Omental fat pad (tissue), 4 donors: ENCODE results near the gene BCLAF3. TPM values are rescaled to one million over a fixed set of nuclear protein-coding genes. Genes with fewer than 3 reads are reported as not detected.

Source experiments
- ATAC-seq: fragments of 150-250 bp; one replicate; pipeline ENCODE4 v1.9.1; 2016; ENCODE audit warnings: mild to moderate bottlenecking, moderate library complexity; ENCODE audit not compliant: low FRiP score
- DNase-seq: peaks from one replicate; pipeline ENCODE4 v3.0.0-alpha.2; 2019; ENCODE audit warnings: low spot score
- total RNA-seq, 4 donors: library from RNA; depleted of rRNA; stranded (reverse); fragments of >200 nt; gene quantifications; one replicate each; pipeline ENCODE4 v1.1.0, GENCODE V29; 2016
- TF ChIP-seq, protein P1 (sequence below), 3 donors: fragments of 450-650 bp; IDR thresholded peaks; one replicate each; pipeline ENCODE4 v1.5.1; 2016 to 2017; ENCODE audit warnings: antibody characterized with exemption in 3 of 3, mild to moderate bottlenecking in 3 of 3, moderate library complexity in 2 of 3

The BCLAF3 gene
- total RNA-seq, 4 donors from 2014 or later, result 5.4 to 19.5 (median 6.0) TPM

DNA sequence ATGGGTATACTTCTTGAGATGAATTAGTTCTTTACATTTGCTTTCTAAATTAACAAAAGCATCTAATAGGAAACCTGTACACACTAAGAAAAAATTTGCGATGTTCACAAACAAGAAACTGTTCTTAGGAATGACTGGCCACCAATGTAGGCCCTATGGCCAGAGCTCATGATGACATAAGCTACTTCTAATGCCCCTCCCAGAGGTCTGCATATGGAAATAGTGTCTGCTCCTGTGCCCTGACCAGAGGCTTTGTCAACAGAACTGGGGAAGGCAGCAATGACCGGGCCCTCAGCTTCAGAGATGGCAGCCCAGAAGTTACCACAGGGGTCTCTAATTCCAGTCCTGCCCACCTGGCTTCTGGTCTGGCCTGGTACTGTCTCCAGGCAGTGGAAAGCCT, 15.0 kb upstream of the BCLAF3 start:
- TF ChIP-seq, protein P1, sequence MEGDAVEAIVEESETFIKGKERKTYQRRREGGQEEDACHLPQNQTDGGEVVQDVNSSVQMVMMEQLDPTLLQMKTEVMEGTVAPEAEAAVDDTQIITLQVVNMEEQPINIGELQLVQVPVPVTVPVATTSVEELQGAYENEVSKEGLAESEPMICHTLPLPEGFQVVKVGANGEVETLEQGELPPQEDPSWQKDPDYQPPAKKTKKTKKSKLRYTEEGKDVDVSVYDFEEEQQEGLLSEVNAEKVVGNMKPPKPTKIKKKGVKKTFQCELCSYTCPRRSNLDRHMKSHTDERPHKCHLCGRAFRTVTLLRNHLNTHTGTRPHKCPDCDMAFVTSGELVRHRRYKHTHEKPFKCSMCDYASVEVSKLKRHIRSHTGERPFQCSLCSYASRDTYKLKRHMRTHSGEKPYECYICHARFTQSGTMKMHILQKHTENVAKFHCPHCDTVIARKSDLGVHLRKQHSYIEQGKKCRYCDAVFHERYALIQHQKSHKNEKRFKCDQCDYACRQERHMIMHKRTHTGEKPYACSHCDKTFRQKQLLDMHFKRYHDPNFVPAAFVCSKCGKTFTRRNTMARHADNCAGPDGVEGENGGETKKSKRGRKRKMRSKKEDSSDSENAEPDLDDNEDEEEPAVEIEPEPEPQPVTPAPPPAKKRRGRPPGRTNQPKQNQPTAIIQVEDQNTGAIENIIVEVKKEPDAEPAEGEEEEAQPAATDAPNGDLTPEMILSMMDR (IDR thresholded peaks at IDR 0.05), result no peak
- DNase-seq (no peak), ATAC-seq (no peak)

DNA sequence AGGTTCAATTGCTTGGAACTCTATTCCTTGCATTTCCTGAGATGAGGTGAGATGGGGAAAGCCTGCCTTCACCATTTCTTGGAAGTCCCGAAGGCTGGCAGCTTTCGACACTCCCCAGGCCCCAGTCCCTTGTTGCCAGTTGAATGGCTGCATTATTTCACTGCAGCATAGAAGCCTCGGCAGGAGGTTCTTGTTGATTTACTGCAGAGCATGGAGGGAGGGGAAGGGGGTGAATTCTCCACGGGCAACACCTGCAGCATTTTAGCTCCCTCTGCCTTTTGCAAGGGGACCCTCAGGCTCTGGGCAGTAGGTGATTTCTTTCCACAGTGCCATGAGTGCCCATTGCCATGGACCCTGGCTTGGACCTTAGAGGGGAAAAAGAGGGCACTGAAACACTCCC, 10.7 kb upstream of the BCLAF3 start:
- DNase-seq (no peak), ATAC-seq (no peak)
- TF ChIP-seq, protein P1 (IDR thresholded peaks at IDR 0.05), result no peak

DNA sequence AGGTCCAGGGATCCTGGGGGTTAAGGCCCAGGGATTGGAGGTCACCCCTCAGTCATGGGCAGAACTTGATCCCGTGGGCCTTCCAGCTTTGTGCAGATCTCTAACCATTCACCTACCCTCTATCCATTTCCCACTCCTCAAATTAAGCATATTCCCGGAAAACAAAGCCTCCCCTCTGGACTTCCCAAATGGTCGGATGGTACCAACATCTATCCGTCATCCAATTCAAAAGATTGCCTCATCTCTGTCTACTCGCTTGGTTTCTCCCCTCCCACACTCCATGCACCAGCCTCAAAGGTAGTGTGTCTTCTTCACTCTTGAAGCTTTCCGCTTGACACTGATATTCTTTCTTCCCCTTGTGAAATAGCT, 473 bp upstream of the BCLAF3 start:
- TF ChIP-seq, protein P1 (IDR thresholded peaks at IDR 0.05), result no peak
- ATAC-seq (no peak), DNase-seq (no peak)

DNA sequence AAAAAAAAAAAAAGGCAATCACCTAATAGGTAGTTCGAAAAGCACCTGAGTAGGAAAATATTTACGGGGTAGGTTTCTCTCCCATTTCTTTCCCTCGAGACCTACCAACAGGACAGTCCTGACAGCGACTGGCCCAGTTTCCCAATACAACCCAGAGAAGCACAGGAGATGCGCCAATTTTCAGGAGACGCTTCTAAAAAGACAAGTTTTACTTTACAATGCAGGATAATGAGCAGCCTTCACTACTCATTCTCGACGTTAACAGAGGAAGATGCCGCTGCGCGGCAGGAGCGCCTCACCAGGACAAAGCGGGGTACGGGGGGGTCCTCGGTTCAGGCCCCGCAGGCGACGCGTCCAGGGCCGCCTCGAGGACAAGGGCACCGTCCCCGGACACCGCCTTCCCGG, 708 bp downstream of the BCLAF3 start:
- no peak for DNase-seq
- ATAC-seq, result no peak
- TF ChIP-seq, protein P1 (IDR thresholded peaks at IDR 0.05), result no peak

DNA sequence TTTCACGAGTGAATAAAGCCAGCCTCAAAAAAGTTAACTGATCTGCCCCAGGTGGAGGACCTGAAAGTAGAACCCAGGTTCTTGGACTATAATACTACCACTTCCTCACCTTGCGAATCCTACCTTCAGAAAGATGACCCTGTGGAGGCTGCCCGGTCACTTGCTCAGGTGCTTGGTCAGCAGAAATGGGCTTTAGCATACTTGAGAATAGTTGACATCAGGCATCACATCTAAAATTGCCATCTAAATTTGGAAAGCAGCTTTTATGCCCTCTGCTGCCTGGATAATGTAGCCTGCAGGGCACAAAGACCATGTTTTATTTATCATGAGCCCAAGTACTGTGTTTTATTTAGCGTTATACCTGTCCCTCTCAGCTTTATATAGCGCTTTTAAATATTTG, 3.0 kb downstream of the BCLAF3 start:
- ATAC-seq (no peak), DNase-seq (no peak)
- TF ChIP-seq, protein P1 (IDR thresholded peaks at IDR 0.05), result no peak

DNA sequence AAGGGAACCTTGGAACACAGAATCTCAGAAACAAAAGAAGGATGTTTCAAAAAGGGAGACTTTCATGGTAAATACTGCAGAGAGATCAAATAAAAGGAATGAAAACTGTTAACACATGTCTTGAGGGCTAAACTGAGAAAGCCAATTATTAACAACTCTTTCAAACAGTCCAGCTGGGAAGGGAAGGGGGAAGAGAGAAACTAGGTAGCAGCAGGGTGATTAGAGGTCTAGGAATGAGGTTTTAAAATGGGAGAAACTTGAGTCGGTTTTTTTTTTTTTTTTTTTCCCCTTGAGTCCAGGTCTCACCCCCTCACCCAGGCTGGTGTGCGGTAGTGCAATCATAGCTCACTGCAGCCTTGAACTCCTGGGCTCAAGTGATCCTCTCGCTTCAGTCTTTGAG, 4.3 kb downstream of the BCLAF3 start:
- TF ChIP-seq, protein P1 (IDR thresholded peaks at IDR 0.05), result no peak
- no peak for ATAC-seq
- DNase-seq, result no peak

DNA sequence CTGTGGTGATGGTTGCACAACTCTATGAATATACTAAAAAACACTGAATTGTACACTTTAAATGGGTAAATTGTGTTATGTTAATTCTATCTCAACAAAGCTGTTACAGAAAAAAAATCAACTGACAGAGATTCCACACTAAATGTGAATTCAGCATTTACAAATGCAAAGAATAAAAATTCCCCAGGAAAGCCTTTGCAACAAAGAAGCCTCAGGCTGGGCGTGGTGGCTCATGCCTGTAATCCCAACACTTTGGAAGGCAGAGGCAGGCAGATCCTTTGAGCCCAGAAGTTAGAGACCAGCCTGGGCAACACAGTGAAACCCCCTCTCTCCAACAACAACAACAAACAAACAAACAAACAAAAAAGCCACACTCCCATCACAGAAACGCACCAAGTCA, 8.9 kb downstream of the BCLAF3 start:
- TF ChIP-seq, protein P1 (IDR thresholded peaks at IDR 0.05), result no peak
- DNase-seq (no peak), ATAC-seq (no peak)
